Left kidney (tissue), 2 donors: ENCODE results near the gene CBR4. TPM values are rescaled to one million over a fixed set of nuclear protein-coding genes. Genes with fewer than 3 reads are reported as not detected.
"Not testable (repeated sequence)": the region's sequence is repeated elsewhere in the genome, so short reads cannot be mapped to it uniquely, and the experiment has no call there.

ENCODE experiments used
- DNase-seq: peaks from one replicate; pipeline ENCODE4 v3.0.0-alpha.2; 2013
- polyA plus RNA-seq: library from polyadenylated mRNA; unstranded; fragments of 120-200 nt; gene quantifications from one replicate; pipeline ENCODE4 v1.2.1, GENCODE V29; 2013; ENCODE audit not compliant: insufficient read length

The CBR4 gene
- polyA plus RNA-seq, 1 donor, result 56.7 TPM

DNA sequence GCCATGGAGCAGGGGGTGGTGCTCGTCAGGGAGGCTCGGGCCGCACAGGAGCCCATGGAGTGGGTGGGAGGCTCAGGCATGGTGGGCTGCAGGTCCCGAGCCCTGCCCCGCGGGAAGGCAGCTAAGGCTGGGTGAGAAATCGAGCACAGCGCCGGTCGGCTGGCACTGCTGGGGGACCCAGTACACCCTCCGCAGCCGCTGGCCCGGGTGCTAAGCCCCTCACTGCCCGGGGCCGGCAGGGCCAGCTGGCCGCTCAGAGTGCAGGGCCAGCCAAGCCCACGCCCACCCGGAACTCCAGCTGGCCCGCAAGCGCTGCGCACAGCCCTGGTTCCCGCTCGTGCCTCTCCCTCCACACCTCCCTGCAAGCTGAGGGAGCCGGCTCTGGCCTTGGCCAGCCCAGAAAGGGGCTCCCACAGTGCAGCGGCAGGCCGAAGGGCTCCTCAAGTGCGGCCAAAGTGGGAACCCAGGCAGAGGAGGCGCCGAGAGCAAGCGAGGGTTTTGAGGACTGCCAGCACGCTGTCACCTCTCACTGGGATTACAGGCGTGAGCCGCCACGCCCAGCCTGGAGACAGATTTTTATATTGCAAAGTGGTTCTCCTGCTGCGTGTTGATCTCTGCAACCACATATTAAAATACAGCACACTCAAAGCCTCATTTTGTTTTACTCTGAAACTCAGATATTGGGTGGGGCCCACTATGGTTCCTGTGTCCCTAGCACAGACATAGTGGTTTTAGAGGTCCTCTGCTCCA lies 26.0 kb upstream of the CBR4 start:
- DNase-seq, result not testable (repeated sequence)

DNA sequence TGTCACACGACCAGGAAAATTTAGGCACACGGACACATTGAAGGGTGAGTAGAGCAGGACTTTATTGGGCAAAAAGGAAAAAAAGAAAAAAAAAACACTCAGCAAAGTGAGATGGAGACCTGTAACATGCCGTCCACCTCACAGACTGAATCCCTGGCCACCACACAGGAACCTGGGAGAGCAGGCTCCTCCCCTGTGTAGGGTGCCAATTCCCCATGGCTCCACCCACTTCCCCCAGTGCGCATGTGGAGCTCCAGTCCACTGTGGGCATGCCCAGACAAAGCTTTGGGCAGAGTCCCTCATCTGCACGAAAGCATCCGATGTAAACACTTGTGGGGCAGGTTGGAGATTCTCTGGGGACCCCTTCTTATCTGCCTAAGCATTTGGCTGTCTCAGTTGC lies 23.6 kb upstream of the CBR4 start:
- DNase-seq, result no peak

DNA sequence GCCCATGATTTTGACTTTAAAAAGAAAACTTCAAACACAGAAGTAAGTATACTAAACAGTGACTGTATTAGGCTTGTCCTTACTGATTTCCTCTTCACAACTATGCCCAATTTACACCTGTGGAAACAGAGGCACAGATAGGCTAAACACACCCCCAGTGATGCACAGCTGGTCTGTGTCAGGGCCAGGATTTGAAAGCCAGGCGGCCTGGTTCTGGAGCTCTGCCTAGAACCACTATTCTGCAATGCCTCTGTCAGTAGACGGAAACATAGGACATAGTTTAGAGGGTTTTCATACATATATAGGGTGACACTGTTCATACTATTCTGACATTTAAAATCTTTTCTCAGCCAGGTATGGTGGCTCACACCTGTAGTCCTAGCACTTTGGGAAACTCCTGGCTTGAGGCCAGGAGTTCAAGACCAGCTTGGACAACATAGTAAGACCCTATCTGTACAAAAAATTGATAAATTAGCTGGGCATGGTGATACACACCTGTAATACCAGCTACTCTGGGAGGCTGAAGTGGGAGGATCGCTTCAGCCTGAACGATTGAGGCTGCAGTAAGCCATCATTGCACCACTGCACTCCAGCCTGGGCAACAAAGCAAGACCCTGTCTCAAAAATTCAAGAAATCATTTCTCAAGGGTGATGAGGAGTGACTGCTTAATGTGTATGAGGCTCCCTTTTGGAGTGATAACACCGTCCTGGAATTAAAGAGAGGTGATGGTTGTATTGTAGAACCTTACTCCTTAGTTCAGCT lies 23.0 kb upstream of the CBR4 start:
- no peak for DNase-seq

DNA sequence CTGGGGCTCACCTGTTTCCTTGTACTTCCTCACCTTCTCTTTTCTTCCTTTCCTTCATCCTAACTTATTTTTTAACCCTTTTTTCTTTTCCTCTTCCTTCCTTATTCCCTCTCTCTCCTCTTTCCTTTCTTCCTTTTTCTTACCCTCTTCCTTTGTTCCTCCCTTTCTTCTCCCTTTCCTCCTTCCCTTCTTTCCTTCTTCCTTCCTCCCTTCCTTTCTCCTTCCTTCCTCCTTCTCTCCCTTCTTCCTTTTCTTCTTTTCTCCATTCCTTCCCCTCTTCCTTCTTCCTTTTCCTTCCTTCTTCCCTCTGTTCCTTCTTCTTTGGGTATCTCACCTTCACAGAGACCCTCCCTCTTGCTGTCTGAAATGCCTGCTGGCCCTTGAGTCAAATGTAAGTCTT lies 22.1 kb upstream of the CBR4 start:
- no peak for DNase-seq

- no peak for DNase-seq
Observed at GRCh38 chr4:169031392-169031791, 21.3 kb upstream of the CBR4 start.

- no peak for DNase-seq
Observed at GRCh38 chr4:169030562-169030982, 20.5 kb upstream of the CBR4 start.

DNA sequence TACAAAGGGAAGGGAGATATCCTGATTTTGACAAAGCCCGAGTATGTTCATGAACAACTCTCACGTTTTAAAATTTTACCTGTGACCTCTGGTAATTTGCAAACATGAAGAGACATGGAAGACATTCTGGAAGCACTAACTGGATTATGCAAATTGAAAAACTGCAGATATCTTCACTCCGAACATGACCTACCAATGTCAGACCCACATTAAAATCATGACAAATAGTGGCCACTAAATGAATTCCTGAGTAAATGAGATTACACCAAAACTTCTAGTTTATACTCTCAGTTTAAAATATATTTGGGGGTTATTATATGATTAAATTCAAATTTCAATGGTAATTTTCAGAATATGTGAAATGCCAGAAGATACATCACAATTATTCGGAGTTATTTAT lies 19.9 kb upstream of the CBR4 start:
- no peak for DNase-seq

DNA sequence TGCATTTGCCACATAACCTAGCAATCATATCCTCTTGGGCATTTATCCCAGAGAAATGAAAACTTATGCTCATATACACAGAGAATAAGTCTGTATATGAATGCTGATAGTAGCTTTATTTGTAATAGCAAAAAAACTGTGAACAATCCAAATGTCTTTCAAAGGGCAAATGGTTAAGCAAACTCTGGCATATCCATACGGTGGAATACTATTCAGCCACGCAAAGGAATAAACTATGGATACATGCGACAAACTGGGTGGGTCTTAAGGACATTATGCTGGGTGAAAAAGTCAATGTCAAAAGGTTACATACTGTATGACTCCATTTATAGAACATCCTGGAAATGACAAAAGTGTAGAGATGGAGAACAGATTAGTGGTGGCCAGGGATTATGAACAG lies 17.6 kb upstream of the CBR4 start:
- no peak for DNase-seq

- no peak for DNase-seq
Observed at GRCh38 chr4:169025184-169025583, 15.1 kb upstream of the CBR4 start.

DNA sequence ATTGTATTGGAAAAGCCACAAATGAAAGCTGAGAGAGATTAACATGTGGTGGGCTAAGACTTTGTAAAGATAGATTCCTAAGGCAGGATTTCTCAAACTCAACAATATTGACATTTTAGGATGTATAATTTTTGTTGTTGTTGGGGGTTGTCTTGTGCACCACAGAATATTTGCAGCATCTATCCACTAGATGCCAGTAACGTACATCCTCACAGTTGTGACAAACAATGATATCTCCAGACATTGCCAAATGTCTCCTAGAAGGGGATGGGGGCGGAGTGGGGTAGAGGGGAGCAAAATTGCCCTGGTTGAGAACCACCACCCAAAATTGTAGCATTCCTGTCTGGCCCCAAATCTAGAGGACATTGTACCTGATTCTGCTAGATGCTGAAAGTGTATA lies 14.7 kb upstream of the CBR4 start:
- DNase-seq, result no peak

- no peak for DNase-seq
Observed at GRCh38 chr4:169018406-169018805, 8.4 kb upstream of the CBR4 start.

DNA sequence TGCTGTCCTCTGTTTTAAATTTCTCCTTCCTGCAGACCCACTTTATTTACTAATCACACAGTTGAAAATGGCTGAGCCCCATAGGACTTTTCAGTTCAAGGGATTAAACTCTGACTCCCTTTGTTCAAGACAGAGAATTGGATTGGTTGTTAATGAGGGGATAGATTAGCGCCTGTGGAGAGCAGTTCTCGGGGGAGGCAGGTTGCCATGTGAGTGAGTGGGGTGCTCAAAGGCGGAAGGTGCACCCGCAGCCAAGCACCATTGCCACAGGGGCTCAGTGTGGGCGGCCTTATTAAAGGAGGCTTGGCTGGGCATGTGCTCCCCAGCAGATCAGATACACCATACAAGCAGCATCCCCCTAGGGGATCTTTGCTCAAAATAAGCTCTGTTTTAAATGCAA lies 7.9 kb upstream of the CBR4 start:
- DNase-seq, result no peak

- DNase-seq, result no peak
Observed at GRCh38 chr4:169015186-169015623, 5.2 kb upstream of the CBR4 start.

GRCh38 chr4:169014586-169014985 lies 4.5 kb upstream of the CBR4 start:
- DNase-seq, result no peak

GRCh38 chr4:169013396-169013795 lies 3.3 kb upstream of the CBR4 start:
- no peak for DNase-seq

- no peak for DNase-seq
Observed at GRCh38 chr4:169012049-169012448, 2.0 kb upstream of the CBR4 start.

DNA sequence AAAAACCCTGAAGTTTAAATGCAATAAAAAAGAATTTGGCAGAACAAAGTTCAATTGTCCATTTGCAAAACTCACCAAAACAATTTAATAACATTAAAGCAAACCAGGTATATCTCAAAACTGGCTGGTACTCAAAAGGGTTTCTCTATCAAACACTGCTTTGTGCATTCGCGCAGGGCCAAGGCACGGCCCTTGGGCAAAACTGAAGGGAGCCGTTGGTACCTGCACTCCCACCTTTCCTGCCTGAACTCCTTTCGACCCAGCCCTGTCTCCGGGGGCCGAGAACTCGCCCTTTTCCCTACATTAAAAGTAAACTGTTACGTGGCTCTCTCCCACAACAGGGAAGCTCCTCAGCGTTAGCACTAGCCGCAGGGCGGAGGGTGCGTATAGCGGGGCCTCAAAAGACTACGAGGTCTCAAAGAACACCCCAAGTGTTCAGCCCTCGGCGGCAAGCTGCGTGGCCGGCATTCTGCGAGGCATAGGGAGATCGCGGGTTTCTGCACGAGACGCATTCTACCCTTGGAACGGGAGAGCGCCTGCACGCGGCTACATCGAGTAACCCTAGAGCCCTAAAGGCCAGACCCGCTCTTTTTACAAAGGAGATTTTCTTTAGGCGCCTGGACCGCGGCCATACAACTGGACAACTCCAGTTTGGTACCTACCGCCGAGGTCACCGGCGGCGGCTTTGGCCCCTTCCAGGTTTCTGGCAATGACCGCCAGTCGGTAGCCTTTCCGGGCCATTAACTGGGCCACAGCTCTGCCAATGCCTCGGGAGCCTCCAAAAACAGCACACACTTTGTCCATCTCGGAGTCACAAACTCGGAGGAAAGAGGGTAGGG lies 550 bp downstream of the CBR4 start:
- no peak for DNase-seq

DNA sequence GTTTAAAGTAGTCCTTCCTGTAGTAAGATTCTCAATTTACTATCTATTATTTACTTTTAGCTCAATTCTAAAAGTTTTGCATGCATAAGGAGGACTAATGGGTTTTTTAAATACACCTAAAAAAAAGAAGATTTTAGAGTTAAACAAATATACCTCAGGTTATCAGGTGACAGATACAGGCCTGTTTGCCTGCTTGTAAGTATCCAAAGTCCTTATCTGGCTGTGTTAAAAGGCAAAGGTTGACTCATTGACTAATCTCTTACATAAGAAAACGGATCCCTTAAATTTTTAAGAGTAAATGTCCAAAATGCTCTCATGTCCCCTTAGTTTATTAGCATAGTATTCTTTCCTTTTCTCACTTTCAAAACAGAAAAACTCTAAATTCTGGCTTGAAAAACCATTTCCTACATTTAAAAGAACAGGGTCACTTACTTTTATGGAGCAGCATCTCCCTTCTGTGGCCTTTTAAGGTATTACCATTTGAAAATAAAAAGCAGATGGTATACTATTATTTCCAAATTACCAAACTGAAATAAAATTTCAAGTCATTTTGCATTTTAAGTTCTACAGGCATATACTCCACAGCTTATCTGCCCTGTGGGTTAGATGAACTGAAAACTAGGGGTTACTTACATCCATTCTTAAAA lies 4.5 kb downstream of the CBR4 start:
- DNase-seq, result no peak

GRCh38 chr4:169000315-169000714 lies 9.7 kb downstream of the CBR4 start:
- no peak for DNase-seq

GRCh38 chr4:168999809-169000208 lies 10.2 kb downstream of the CBR4 start:
- no peak for DNase-seq

DNA sequence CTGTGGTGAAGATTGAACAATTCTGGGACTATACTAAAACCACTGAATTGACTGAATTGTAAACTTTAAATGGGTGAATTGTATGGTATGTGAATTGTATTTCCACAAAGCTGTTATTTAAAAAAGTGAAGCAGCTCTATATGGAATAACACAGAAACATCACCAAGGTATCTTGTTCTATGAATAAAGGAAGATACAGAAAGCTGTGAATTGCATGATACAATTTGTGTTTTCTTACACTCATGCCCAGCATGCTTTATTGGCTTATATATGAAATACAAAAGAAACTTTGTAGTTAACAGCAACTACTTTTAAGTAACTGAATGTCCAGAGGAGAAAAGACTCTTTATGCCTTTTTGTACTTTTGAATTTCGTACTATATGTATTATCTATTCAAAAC lies 11.5 kb downstream of the CBR4 start:
- no peak for DNase-seq
